Transverse colon (tissue), 4 donors: ENCODE measurements around the gene VPREB3.

Experiments
- CTCF ChIP-seq, 5 experiments: fragments of 200-600 bp in 3 of 5; fragments of 450-650 bp in 2 of 5; sonication (generic) in 3 of 5; IDR thresholded peaks; 1 replicate in 2 of 5; 2 replicates in 3 of 5; pipeline ENCODE4 v1.5.1; 2016 to 2017; ENCODE audit warnings: antibody characterized with exemption in 5 of 5, inconsistent platforms in 3 of 5, mild to moderate bottlenecking in 2 of 5, moderate library complexity in 1 of 5
- POLR2A ChIP-seq: fragments of 450-650 bp; IDR thresholded peaks from one replicate; pipeline ENCODE4 v1.6.1; 2016; ENCODE audit warnings: antibody characterized with exemption, mild to moderate bottlenecking, moderate library complexity
- POLR2AphosphoS5 ChIP-seq, 3 donors: sonication (generic); formaldehyde crosslinking; IDR thresholded peaks; one replicate each; pipeline ENCODE4 v1.6.1; 2016; ENCODE audit warnings: antibody characterized with exemption in 3 of 3

- TF ChIP-seq POLR2A = no peak
- TF ChIP-seq CTCF (IDR thresholded peaks at IDR 0.05) = no peak
- TF ChIP-seq POLR2AphosphoS5 (IDR thresholded peaks at IDR 0.05) = no peak
These were observed 10.2 kb downstream of the VPREB3 start for GRCh38 chr22:23744001-23744400.
